GM23338 (cell line): ENCODE results near the gene MSANTD4. TPM values are rescaled to one million over a fixed set of nuclear protein-coding genes. Genes with fewer than 3 reads are reported as not detected.

Source experiments
- ATAC-seq: fragments of 200-7000 bp; cut with Tn5 transposase; 3 replicates; pipeline ENCODE4 v1.9.1; 2020
- DNase-seq: peaks from one replicate; pipeline ENCODE4 v3.0.0-alpha.2; 2015; ENCODE audit warnings: low spot score
- H2AFZ ChIP-seq: fragments of 200-600 bp; sonication (generic); 2 replicates; pipeline ENCODE4 v1.8.0; 2016; ENCODE audit warnings: antibody characterized with exemption, mild to moderate bottlenecking, moderate library complexity
- H3F3A ChIP-seq: fragments of 200-600 bp; sonication (generic); replicated peaks from 2 replicates; pipeline ENCODE4 v1.8.0; 2017; ENCODE audit warnings: antibody characterized with exemption, mixed run types, low read depth
- H3K27ac ChIP-seq: fragments of 200-600 bp; sonication (generic); 2 replicates; pipeline ENCODE4 v1.6.1; 2016; ENCODE audit warnings: low read depth
- H3K27me3 ChIP-seq: fragments of 200-600 bp; sonication (generic); 2 replicates; pipeline ENCODE4 v1.8.0; 2016; ENCODE audit warnings: mild to moderate bottlenecking, mixed run types, moderate library complexity; ENCODE audit not compliant: insufficient read depth
- H3K36me3 ChIP-seq: fragments of 200-600 bp; sonication (generic); 2 replicates; pipeline ENCODE4 v1.8.0; 2016; ENCODE audit warnings: mild to moderate bottlenecking; ENCODE audit not compliant: insufficient read depth
- H3K4me1 ChIP-seq: fragments of 200-600 bp; sonication (generic); 2 replicates; pipeline ENCODE4 v1.8.0; 2016; ENCODE audit warnings: mild to moderate bottlenecking, moderate library complexity; ENCODE audit not compliant: insufficient read depth
- H3K4me2 ChIP-seq: fragments of 200-600 bp; sonication (generic); 2 replicates; pipeline ENCODE4 v1.7.1; 2017; ENCODE audit warnings: mixed run types
- H3K4me3 ChIP-seq: fragments of 200-600 bp; sonication (generic); 2 replicates; pipeline ENCODE4 v1.6.1; 2016; ENCODE audit warnings: mixed run types
- H3K79me2 ChIP-seq: fragments of 200-600 bp; sonication (generic); replicated peaks from 2 replicates; pipeline ENCODE4 v1.8.0; 2017; ENCODE audit warnings: mild to moderate bottlenecking; ENCODE audit not compliant: insufficient read depth
- H3K9me2 ChIP-seq: fragments of 200-600 bp; sonication (generic); 2 replicates; pipeline ENCODE4 v1.8.0; 2017; ENCODE audit not compliant: insufficient read depth
- H4K20me1 ChIP-seq: fragments of 200-600 bp; sonication (generic); replicated peaks from 2 replicates; pipeline ENCODE4 v1.8.0; 2017; ENCODE audit warnings: mild to moderate bottlenecking; ENCODE audit not compliant: insufficient read depth
- H3K27ac Mint-ChIP-seq: 2 replicates; pipeline ENCODE4 v1.8.0; 2020; ENCODE audit warnings: inconsistent platforms, mild to moderate bottlenecking, moderate library complexity, mixed read lengths
- H3K27me3 Mint-ChIP-seq: 3 replicates; pipeline ENCODE4 v1.8.0; 2022; ENCODE audit warnings: low read depth, mild to moderate bottlenecking, moderate library complexity, mixed read lengths, inconsistent platforms; ENCODE audit not compliant: insufficient read depth, poor library complexity
- H3K36me3 Mint-ChIP-seq: 3 replicates; pipeline ENCODE4 v1.8.0; 2021; ENCODE audit warnings: low read depth, mild to moderate bottlenecking, inconsistent platforms, moderate library complexity, mixed read lengths
- H3K4me1 Mint-ChIP-seq: 3 replicates; pipeline ENCODE4 v1.8.0; 2020; ENCODE audit warnings: mild to moderate bottlenecking, inconsistent platforms, mixed read lengths
- H3K4me3 Mint-ChIP-seq: 3 replicates; pipeline ENCODE4 v1.8.0; 2021; ENCODE audit warnings: moderate library complexity, mild to moderate bottlenecking, inconsistent platforms, mixed read lengths
- H3K9me3 Mint-ChIP-seq: 3 replicates; pipeline ENCODE4 v1.8.0; 2020; ENCODE audit warnings: moderate library complexity, mild to moderate bottlenecking, inconsistent platforms, mixed read lengths
- CREB1 ChIP-seq: fragments of 250-450 bp; sonication (Bioruptor Pico); IDR thresholded peaks from 2 replicates; pipeline ENCODE4 v1.5.0; 2020; ENCODE audit warnings: low read depth, mild to moderate bottlenecking, moderate library complexity
- EZH2 ChIP-seq: fragments of 200-600 bp; sonication (generic); IDR thresholded peaks from one replicate; pipeline ENCODE4 v1.8.0; 2017; ENCODE audit warnings: antibody characterized with exemption, mild to moderate bottlenecking, low read depth; ENCODE audit not compliant: unreplicated experiment
- EZH2phosphoT487 ChIP-seq: fragments of 200-600 bp; sonication (generic); IDR thresholded peaks from one replicate; pipeline ENCODE4 v1.8.1; 2018; ENCODE audit warnings: antibody characterized with exemption; ENCODE audit not compliant: unreplicated experiment
- JUNB ChIP-seq: IDR thresholded peaks from one replicate; pipeline ENCODE4 v1.6.1; 2016; ENCODE audit warnings: antibody characterized with exemption; ENCODE audit not compliant: unreplicated experiment
- NANOG ChIP-seq: IDR thresholded peaks from 2 replicates; pipeline ENCODE4 v1.6.1; 2016; ENCODE audit warnings: antibody characterized with exemption, borderline replicate concordance
- POLR2AphosphoS5 ChIP-seq: IDR thresholded peaks from 2 replicates; pipeline ENCODE4 v1.6.1; 2016; ENCODE audit warnings: antibody characterized with exemption, low read depth
- STAT1 ChIP-seq: IDR thresholded peaks from one replicate; pipeline ENCODE4 v1.6.1; 2016; ENCODE audit warnings: antibody characterized with exemption; ENCODE audit not compliant: unreplicated experiment
- ZNF114 ChIP-seq: fragments of 250-450 bp; sonication (Bioruptor Pico); IDR thresholded peaks from 2 replicates; pipeline ENCODE4 v1.5.0; 2020; ENCODE audit warnings: mild to moderate bottlenecking, moderate library complexity
- ZNF331 ChIP-seq: fragments of 250-450 bp; sonication (Bioruptor Pico); IDR thresholded peaks from 2 replicates; pipeline ENCODE4 v1.5.0; 2020; ENCODE audit warnings: low read depth, mild to moderate bottlenecking, moderate library complexity
- long read RNA-seq: library from polyadenylated mRNA; unstranded; transcript quantifications from one replicate; pipeline ENCODE4 v2.0.0, GENCODE V29; 2020; ENCODE audit not compliant: unreplicated experiment
- polyA plus RNA-seq: library from polyadenylated mRNA; unstranded; fragments of >200 nt; fragmentation: Nextera tagmentation; extraction: Ambion mirVana; gene quantifications from 2 replicates; pipeline ENCODE4 v1.2.1, GENCODE V29; 2016
- total RNA-seq: library from RNA; depleted of rRNA; stranded (reverse); fragments of >200 nt; shearing (Covaris generic); gene quantifications from 2 replicates; pipeline ENCODE4 v1.2.3, GENCODE V29; 2014; rRNA removed
- TF ChIP-seq, protein P1 (sequence below): IDR thresholded peaks from 2 replicates; pipeline ENCODE4 v1.6.1; 2016; ENCODE audit warnings: antibody characterized with exemption
- TF ChIP-seq, protein P2 (sequence below), 2 experiments: fragments of 200-600 bp in 1 of 2; sonication (generic) in 1 of 2; conservative IDR thresholded peaks; 2 replicates each; pipeline versions ENCODE4 v1.5.1 to v1.6.1; 2016 to 2017; ENCODE audit warnings: antibody characterized with exemption in 2 of 2, low read depth in 2 of 2, mild to moderate bottlenecking in 2 of 2, moderate library complexity in 1 of 2
- TF ChIP-seq, protein P3 (sequence below): fragments of 250-450 bp; sonication (Bioruptor Pico); IDR thresholded peaks from 2 replicates; pipeline ENCODE4 v1.5.0; 2020; ENCODE audit warnings: mild to moderate bottlenecking, moderate library complexity
- TF ChIP-seq, protein P4 (sequence below): IDR thresholded peaks from one replicate; pipeline ENCODE4 v1.6.1; 2018; ENCODE audit warnings: antibody characterized with exemption; ENCODE audit not compliant: unreplicated experiment

The MSANTD4 gene
- total RNA-seq = 19.9 and 31.1 TPM in 2 replicates
- polyA plus RNA-seq = 11.3 and 13.2 TPM in 2 replicates
- long read RNA-seq, partial matches to known transcripts = 3 of 11 reads
- long read RNA-seq, other reads (novel, unspliced or antisense) = 5 of 11 reads

DNA sequence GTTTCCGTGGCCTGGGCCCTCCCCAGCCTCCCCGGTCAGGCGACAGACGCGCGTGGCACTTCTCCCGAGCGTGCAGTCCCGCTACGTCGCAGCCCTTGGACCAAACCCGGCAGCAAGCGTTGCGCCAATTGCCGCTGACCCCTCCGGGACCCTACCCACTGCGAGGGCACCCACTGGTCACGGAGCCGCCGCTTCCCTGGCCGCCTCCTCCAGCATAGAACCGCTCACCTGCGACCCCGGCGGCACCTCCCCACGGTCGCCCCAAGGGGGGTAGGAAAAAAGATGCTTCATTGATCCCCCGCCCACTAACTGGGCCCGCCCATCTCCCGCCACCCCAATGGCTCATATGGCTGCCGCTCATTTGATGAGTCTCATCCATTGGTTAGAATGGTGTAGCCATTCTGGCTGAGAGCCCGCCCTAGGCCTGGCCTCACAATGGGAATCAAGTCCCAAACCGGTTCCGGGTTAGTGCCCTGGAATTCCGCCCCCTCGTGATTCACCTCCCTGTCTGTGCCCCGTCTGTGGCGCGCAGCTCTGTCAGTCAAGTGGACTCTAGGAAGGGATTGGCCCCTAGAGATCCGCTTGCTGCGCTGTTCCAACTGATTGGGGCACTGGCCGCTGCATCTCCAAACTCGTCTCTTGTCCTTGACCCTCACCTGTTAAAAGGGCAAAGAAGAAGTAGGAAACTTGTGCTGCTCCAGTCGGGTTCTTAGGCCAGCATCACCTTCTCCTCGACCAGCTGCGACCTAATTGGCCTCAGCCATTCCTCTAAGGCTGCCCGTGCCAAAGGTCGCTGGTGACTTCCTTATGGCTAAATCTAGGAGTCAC, at the start of gene MSANTD4:
Gene MSANTD4 (minus strand): TSS at position 274 of the 828 bp plus-strand sequence. CDS start 11,323 bp downstream, outside the sequence.
- H3K27me3 ChIP-seq = no peaks in the 10 kb centered on the region
- no peaks in the 10 kb centered on the region for H3K27me3 Mint-ChIP-seq
- no peaks in the 10 kb centered on the region for H3K9me2 ChIP-seq
- DNase-seq (peak; percentile 100), ATAC-seq (peak; percentile 97)
- H3K4me2 ChIP-seq = peak within 1 kb of the TSS; percentile 78
- peak within 1 kb of the TSS; percentile 72; the same call in 1 of the 2 replicates for H2AFZ ChIP-seq
- H3K36me3 ChIP-seq = no peaks in the 10 kb centered on the region
- H3F3A ChIP-seq = no peaks in the 10 kb centered on the region
- peak within 1 kb of the TSS; percentile 92 for H3K4me3 Mint-ChIP-seq
- peak within 1 kb of the TSS; percentile 67 for H3K4me3 ChIP-seq
- peaks cover 38% of the 10 kb centered on the region for H3K4me1 ChIP-seq
- H4K20me1 ChIP-seq = peaks cover 5% of the 10 kb centered on the region
- H3K27ac Mint-ChIP-seq = peak within 1 kb of the TSS; percentile 95
- TF ChIP-seq EZH2 = no peak
- TF ChIP-seq POLR2AphosphoS5 = peak; percentile 76
- TF ChIP-seq, protein P1, sequence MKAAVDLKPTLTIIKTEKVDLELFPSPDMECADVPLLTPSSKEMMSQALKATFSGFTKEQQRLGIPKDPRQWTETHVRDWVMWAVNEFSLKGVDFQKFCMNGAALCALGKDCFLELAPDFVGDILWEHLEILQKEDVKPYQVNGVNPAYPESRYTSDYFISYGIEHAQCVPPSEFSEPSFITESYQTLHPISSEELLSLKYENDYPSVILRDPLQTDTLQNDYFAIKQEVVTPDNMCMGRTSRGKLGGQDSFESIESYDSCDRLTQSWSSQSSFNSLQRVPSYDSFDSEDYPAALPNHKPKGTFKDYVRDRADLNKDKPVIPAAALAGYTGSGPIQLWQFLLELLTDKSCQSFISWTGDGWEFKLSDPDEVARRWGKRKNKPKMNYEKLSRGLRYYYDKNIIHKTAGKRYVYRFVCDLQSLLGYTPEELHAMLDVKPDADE = peak; percentile 26; the same call in 1 of the 2 replicates
- no peak for TF ChIP-seq ZNF331 (CRISPR knock-in tag)
- TF ChIP-seq, protein P2, sequence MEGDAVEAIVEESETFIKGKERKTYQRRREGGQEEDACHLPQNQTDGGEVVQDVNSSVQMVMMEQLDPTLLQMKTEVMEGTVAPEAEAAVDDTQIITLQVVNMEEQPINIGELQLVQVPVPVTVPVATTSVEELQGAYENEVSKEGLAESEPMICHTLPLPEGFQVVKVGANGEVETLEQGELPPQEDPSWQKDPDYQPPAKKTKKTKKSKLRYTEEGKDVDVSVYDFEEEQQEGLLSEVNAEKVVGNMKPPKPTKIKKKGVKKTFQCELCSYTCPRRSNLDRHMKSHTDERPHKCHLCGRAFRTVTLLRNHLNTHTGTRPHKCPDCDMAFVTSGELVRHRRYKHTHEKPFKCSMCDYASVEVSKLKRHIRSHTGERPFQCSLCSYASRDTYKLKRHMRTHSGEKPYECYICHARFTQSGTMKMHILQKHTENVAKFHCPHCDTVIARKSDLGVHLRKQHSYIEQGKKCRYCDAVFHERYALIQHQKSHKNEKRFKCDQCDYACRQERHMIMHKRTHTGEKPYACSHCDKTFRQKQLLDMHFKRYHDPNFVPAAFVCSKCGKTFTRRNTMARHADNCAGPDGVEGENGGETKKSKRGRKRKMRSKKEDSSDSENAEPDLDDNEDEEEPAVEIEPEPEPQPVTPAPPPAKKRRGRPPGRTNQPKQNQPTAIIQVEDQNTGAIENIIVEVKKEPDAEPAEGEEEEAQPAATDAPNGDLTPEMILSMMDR (conservative IDR thresholded peaks at IDR 0.05; ENCODE audit: low read depth in 2 of 2) = no peak
- peak; percentile 90 for TF ChIP-seq CREB1 (CRISPR knock-in tag)
- TF ChIP-seq ZNF114 = no peak
- TF ChIP-seq, protein P3, sequence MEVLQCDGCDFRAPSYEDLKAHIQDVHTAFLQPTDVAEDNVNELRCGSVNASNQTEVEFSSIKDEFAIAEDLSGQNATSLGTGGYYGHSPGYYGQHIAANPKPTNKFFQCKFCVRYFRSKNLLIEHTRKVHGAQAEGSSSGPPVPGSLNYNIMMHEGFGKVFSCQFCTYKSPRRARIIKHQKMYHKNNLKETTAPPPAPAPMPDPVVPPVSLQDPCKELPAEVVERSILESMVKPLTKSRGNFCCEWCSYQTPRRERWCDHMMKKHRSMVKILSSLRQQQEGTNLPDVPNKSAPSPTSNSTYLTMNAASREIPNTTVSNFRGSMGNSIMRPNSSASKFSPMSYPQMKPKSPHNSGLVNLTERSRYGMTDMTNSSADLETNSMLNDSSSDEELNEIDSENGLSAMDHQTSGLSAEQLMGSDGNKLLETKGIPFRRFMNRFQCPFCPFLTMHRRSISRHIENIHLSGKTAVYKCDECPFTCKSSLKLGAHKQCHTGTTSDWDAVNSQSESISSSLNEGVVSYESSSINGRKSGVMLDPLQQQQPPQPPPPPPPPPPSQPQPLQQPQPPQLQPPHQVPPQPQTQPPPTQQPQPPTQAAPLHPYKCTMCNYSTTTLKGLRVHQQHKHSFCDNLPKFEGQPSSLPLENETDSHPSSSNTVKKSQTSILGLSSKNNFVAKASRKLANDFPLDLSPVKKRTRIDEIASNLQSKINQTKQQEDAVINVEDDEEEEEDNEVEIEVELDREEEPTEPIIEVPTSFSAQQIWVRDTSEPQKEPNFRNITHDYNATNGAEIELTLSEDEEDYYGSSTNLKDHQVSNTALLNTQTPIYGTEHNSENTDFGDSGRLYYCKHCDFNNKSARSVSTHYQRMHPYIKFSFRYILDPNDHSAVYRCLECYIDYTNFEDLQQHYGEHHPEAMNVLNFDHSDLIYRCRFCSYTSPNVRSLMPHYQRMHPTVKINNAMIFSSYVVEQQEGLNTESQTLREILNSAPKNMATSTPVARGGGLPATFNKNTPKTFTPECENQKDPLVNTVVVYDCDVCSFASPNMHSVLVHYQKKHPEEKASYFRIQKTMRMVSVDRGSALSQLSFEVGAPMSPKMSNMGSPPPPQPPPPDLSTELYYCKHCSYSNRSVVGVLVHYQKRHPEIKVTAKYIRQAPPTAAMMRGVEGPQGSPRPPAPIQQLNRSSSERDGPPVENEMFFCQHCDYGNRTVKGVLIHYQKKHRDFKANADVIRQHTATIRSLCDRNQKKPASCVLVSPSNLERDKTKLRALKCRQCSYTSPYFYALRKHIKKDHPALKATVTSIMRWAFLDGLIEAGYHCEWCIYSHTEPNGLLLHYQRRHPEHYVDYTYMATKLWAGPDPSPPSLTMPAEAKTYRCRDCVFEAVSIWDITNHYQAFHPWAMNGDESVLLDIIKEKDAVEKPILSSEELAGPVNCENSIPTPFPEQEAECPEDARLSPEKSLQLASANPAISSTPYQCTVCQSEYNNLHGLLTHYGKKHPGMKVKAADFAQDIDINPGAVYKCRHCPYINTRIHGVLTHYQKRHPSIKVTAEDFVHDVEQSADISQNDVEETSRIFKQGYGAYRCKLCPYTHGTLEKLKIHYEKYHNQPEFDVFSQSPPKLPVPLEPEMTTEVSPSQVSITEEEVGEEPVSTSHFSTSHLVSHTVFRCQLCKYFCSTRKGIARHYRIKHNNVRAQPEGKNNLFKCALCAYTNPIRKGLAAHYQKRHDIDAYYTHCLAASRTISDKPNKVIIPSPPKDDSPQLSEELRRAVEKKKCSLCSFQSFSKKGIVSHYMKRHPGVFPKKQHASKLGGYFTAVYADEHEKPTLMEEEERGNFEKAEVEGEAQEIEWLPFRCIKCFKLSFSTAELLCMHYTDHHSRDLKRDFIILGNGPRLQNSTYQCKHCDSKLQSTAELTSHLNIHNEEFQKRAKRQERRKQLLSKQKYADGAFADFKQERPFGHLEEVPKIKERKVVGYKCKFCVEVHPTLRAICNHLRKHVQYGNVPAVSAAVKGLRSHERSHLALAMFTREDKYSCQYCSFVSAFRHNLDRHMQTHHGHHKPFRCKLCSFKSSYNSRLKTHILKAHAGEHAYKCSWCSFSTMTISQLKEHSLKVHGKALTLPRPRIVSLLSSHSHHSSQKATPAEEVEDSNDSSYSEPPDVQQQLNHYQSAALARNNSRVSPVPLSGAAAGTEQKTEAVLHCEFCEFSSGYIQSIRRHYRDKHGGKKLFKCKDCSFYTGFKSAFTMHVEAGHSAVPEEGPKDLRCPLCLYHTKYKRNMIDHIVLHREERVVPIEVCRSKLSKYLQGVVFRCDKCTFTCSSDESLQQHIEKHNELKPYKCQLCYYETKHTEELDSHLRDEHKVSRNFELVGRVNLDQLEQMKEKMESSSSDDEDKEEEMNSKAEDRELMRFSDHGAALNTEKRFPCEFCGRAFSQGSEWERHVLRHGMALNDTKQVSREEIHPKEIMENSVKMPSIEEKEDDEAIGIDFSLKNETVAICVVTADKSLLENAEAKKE (CRISPR knock-in tag) = peak; percentile 61; the same call in 1 of the 2 replicates
- no peak for TF ChIP-seq STAT1
- TF ChIP-seq JUNB = no peak
- TF ChIP-seq NANOG = no peak
- no peak for TF ChIP-seq EZH2phosphoT487
- TF ChIP-seq, protein P4, sequence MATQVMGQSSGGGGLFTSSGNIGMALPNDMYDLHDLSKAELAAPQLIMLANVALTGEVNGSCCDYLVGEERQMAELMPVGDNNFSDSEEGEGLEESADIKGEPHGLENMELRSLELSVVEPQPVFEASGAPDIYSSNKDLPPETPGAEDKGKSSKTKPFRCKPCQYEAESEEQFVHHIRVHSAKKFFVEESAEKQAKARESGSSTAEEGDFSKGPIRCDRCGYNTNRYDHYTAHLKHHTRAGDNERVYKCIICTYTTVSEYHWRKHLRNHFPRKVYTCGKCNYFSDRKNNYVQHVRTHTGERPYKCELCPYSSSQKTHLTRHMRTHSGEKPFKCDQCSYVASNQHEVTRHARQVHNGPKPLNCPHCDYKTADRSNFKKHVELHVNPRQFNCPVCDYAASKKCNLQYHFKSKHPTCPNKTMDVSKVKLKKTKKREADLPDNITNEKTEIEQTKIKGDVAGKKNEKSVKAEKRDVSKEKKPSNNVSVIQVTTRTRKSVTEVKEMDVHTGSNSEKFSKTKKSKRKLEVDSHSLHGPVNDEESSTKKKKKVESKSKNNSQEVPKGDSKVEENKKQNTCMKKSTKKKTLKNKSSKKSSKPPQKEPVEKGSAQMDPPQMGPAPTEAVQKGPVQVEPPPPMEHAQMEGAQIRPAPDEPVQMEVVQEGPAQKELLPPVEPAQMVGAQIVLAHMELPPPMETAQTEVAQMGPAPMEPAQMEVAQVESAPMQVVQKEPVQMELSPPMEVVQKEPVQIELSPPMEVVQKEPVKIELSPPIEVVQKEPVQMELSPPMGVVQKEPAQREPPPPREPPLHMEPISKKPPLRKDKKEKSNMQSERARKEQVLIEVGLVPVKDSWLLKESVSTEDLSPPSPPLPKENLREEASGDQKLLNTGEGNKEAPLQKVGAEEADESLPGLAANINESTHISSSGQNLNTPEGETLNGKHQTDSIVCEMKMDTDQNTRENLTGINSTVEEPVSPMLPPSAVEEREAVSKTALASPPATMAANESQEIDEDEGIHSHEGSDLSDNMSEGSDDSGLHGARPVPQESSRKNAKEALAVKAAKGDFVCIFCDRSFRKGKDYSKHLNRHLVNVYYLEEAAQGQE = no peak
- 0 out of 2 replicates have a peak within 1 kb of the TSS, but pooled peaks have one; percentile 14 for H3K27ac ChIP-seq
- H3K79me2 ChIP-seq = peaks cover 46% of the 10 kb centered on the region
- H3K9me3 Mint-ChIP-seq = peaks cover 3% of the 10 kb centered on the region; the same call in 2 of the 3 replicates
- 0 out of 3 replicates have a peak, but pooled peaks cover 2% of the 10 kb centered on the region for H3K36me3 Mint-ChIP-seq
- peaks cover 32% of the 10 kb centered on the region for H3K4me1 Mint-ChIP-seq
